HCT116 (cell line): ENCODE data around the gene RNPEPL1.

Experiments
- CEBPB ChIP-seq: IDR thresholded peaks from 2 replicates; pipeline ENCODE4 v1.6.1; 2012; ENCODE audit warnings: low read depth
- EGR1 ChIP-seq: IDR thresholded peaks from 2 replicates; pipeline ENCODE4 v1.6.1; 2012; ENCODE audit warnings: low read depth
- ELF1 ChIP-seq: IDR thresholded peaks from 2 replicates; pipeline ENCODE4 v1.6.1; 2012; ENCODE audit warnings: low read depth, borderline replicate concordance
- EZH2phosphoT487 ChIP-seq: fragments of 200-600 bp; IDR thresholded peaks from 2 replicates; pipeline ENCODE4 v1.6.1; 2018; ENCODE audit warnings: antibody characterized with exemption, borderline replicate concordance
- FOSL1 ChIP-seq: IDR thresholded peaks from 2 replicates; pipeline ENCODE4 v1.6.1; 2012; ENCODE audit warnings: low read depth
- POLR2A ChIP-seq: IDR thresholded peaks from 2 replicates; pipeline ENCODE4 v1.7.0; 2011; ENCODE audit warnings: borderline replicate concordance; ENCODE audit not compliant: insufficient read depth, insufficient read length; ENCODE audit errors: extremely low read depth
- POLR2AphosphoS5 ChIP-seq: IDR thresholded peaks from 2 replicates; pipeline ENCODE4 v1.6.1; 2011; ENCODE audit warnings: mild to moderate bottlenecking, low read depth, low read length, moderate library complexity
- REST ChIP-seq: IDR thresholded peaks from 2 replicates; pipeline ENCODE4 v1.6.1; 2012; ENCODE audit warnings: low read depth
- SIN3A ChIP-seq: IDR thresholded peaks from 2 replicates; pipeline ENCODE4 v1.6.1; 2012; ENCODE audit warnings: low read depth
- SP1 ChIP-seq: IDR thresholded peaks from 2 replicates; pipeline ENCODE4 v1.6.1; 2012; ENCODE audit warnings: low read depth
- YY1 ChIP-seq: IDR thresholded peaks from 2 replicates; pipeline ENCODE4 v1.6.1; 2011; ENCODE audit warnings: low read length, low read depth, moderate library complexity, mild to moderate bottlenecking; ENCODE audit not compliant: insufficient replicate concordance; ENCODE audit errors: extremely low read depth
- ZNF274 ChIP-seq: fragments of 200-500 bp; sonication (Bioruptor generic); IDR thresholded peaks from 2 replicates; pipeline ENCODE4 v1.6.1; 2014; ENCODE audit warnings: mild to moderate bottlenecking, low read depth, low read length, inconsistent platforms
- TF ChIP-seq, protein P1 (sequence below), 3 experiments: fragments of 200-600 bp in 1 of 3; sonication (generic) in 1 of 3; IDR thresholded peaks in 2 of 3; conservative IDR thresholded peaks in 1 of 3; 2 replicates each; pipeline ENCODE4 v1.5.1; 2012 to 2017; ENCODE audit warnings: low read depth in 2 of 3, low read length in 2 of 3, antibody characterized with exemption in 1 of 3, borderline replicate concordance in 1 of 3, control low read depth in 1 of 3, mild to moderate bottlenecking in 1 of 3, mixed read lengths in 1 of 3, mixed run types in 1 of 3, moderate library complexity in 1 of 3; ENCODE audit not compliant: insufficient read depth in 1 of 3
- TF ChIP-seq, protein P2 (sequence below): IDR thresholded peaks from 2 replicates; pipeline ENCODE4 v1.6.1; 2012

GRCh38 chr2:240605867-240606743 is 37.8 kb downstream of the RNPEPL1 start:
- TF ChIP-seq, protein P1, sequence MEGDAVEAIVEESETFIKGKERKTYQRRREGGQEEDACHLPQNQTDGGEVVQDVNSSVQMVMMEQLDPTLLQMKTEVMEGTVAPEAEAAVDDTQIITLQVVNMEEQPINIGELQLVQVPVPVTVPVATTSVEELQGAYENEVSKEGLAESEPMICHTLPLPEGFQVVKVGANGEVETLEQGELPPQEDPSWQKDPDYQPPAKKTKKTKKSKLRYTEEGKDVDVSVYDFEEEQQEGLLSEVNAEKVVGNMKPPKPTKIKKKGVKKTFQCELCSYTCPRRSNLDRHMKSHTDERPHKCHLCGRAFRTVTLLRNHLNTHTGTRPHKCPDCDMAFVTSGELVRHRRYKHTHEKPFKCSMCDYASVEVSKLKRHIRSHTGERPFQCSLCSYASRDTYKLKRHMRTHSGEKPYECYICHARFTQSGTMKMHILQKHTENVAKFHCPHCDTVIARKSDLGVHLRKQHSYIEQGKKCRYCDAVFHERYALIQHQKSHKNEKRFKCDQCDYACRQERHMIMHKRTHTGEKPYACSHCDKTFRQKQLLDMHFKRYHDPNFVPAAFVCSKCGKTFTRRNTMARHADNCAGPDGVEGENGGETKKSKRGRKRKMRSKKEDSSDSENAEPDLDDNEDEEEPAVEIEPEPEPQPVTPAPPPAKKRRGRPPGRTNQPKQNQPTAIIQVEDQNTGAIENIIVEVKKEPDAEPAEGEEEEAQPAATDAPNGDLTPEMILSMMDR (IDR thresholded peaks at IDR 0.05 in 2 of 3, conservative IDR thresholded peaks at IDR 0.05 in 1 of 3; ENCODE audit: borderline replicate concordance in 1 of 3, insufficient read depth in 1 of 3, low read depth in 2 of 3, low read length in 2 of 3) = no peak
- TF ChIP-seq YY1 (no peak), SIN3A (no peak), POLR2AphosphoS5 (no peak), REST (no peak), EZH2phosphoT487 (no peak), FOSL1 (no peak), ZNF274 (no peak), CEBPB (no peak), SP1 (no peak), POLR2A (no peak), ELF1 (no peak), EGR1 (no peak)
- TF ChIP-seq, protein P2, sequence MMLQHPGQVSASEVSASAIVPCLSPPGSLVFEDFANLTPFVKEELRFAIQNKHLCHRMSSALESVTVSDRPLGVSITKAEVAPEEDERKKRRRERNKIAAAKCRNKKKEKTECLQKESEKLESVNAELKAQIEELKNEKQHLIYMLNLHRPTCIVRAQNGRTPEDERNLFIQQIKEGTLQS = no peak
